ENCODE measurements around the gene DDC.

- TF ChIP-seq, protein P1, sequence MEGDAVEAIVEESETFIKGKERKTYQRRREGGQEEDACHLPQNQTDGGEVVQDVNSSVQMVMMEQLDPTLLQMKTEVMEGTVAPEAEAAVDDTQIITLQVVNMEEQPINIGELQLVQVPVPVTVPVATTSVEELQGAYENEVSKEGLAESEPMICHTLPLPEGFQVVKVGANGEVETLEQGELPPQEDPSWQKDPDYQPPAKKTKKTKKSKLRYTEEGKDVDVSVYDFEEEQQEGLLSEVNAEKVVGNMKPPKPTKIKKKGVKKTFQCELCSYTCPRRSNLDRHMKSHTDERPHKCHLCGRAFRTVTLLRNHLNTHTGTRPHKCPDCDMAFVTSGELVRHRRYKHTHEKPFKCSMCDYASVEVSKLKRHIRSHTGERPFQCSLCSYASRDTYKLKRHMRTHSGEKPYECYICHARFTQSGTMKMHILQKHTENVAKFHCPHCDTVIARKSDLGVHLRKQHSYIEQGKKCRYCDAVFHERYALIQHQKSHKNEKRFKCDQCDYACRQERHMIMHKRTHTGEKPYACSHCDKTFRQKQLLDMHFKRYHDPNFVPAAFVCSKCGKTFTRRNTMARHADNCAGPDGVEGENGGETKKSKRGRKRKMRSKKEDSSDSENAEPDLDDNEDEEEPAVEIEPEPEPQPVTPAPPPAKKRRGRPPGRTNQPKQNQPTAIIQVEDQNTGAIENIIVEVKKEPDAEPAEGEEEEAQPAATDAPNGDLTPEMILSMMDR (conservative IDR thresholded peaks at IDR 0.05; ENCODE audit: low read length): no peak
- no peak for TF ChIP-seq EZH2phosphoT487 (IDR thresholded peaks at IDR 0.05; ENCODE audit: borderline replicate concordance)
Measured at GRCh38 chr7:50473531-50473930, 91.7 kb downstream of the DDC start.

Measured in Loucy (cell line).